ENCODE measurements around the gene CEP112. TPM values are rescaled to one million over a fixed set of nuclear protein-coding genes. Genes with fewer than 3 reads are reported as not detected.

CEP112 gene
- total and polyA plus RNA-seq, 2 of the 13 experiments (the other 11 are each of a cell fraction or from before 2014, with no cell fraction given) = 1.2 to 3.4 TPM

GRCh38 chr17:65690626-65691310 is 501.2 kb downstream of the CEP112 start (continued):
- TF ChIP-seq CREB1 (IDR thresholded peaks at IDR 0.05) (no peak), CREB1 (CRISPR knock-in tag; IDR thresholded peaks at IDR 0.05) (no peak), REXO4 (CRISPR knock-in tag; IDR thresholded peaks at IDR 0.05; ENCODE audit: borderline replicate concordance) (no peak), MYNN (CRISPR knock-in tag; IDR thresholded peaks at IDR 0.05; ENCODE audit: low read depth) (no peak), ZNF660 (CRISPR knock-in tag; IDR thresholded peaks at IDR 0.05; ENCODE audit: borderline replicate concordance, low read depth) (no peak), ZNF496 (CRISPR knock-in tag; IDR thresholded peaks at IDR 0.05; ENCODE audit: insufficient replicate concordance) (no peak), NR3C1 (CRISPR knock-in tag; IDR thresholded peaks at IDR 0.05) (no peak), FOXP4 (CRISPR knock-in tag; IDR thresholded peaks at IDR 0.05) (peak; percentile 95), ZNF296 (CRISPR knock-in tag; conservative IDR thresholded peaks at IDR 0.05) (no peak), SMYD3 (CRISPR knock-in tag; IDR thresholded peaks at IDR 0.05) (peak; percentile 37; the same call in 1 of the 2 replicates), HHEX (CRISPR knock-in tag; IDR thresholded peaks at IDR 0.05) (peak; percentile 25; the same call in 1 of the 2 replicates), E2F2 (CRISPR knock-in tag; IDR thresholded peaks at IDR 0.05; ENCODE audit: borderline replicate concordance) (no peak), YEATS2 (CRISPR knock-in tag; IDR thresholded peaks at IDR 0.05; ENCODE audit: borderline replicate concordance) (peak; percentile 84; the same call in 1 of the 2 replicates), ZNF136 (CRISPR knock-in tag; IDR thresholded peaks at IDR 0.05; ENCODE audit: low read depth) (no peak), SRY (CRISPR knock-in tag; IDR thresholded peaks at IDR 0.05) (no peak), TRAFD1 (CRISPR knock-in tag; IDR thresholded peaks at IDR 0.05; ENCODE audit: borderline replicate concordance) (no peak), IKZF1 (IDR thresholded peaks at IDR 0.05) (no peak), SKIL (CRISPR knock-in tag; IDR thresholded peaks at IDR 0.05; ENCODE audit: borderline replicate concordance) (peak; percentile 93), NCOA2 (CRISPR knock-in tag; IDR thresholded peaks at IDR 0.05) (peak; percentile 99), STAT5B (CRISPR knock-in tag; IDR thresholded peaks at IDR 0.05) (no peak), CBX5 (CRISPR knock-in tag; IDR thresholded peaks at IDR 0.05; ENCODE audit: borderline replicate concordance) (peak; percentile 92; the same call in 1 of the 2 replicates), TBL1XR1 (IDR thresholded peaks at IDR 0.05; ENCODE audit: borderline replicate concordance, low read length, partially characterized antibody) (no peak)

All from HepG2 (cell line).